C4-2B (cell line): ENCODE results near the gene FCRL4.

Experiments
- CTCF ChIP-seq: fragments of 450-650 bp; conservative IDR thresholded peaks from 2 replicates; pipeline ENCODE4 v1.5.1; 2017; ENCODE audit warnings: mild to moderate bottlenecking
- ZFX ChIP-seq: fragments of 450-650 bp; IDR thresholded peaks from 2 replicates; pipeline ENCODE4 v1.6.1; 2017

DNA sequence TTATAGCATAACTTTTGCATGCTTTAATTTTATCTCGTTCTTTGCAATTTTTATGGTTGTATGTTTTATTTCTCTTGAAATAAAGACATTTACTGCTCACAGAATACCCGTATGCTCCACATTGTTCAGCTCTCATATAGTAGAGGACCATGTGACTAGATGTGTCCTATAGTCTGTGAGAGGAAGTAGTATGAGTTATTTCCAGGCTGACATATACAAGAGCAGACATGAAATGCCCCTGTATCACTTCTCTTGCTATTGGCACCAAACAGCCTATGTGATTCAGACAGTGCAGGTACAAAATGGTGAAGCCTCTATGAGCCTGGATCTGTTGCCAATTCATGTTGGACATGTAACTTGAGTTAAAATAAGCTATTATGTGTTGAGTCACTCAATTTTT lies 39.8 kb downstream of the FCRL4 start:
- no peak for TF ChIP-seq CTCF
- TF ChIP-seq ZFX, result no peak
